CD8-positive, alpha-beta memory T cell (primary cell): ENCODE data around the gene CCR5AS.

Experiments used
- CTCF ChIA-PET: fragments of 350-600 bp; sonication (Branson Sonifier 250); formaldehyde crosslinking; loops from one replicate; lab custom pipeline; 2021; ENCODE audit warnings: antibody characterized with exemption; lab: Charles Lee
- POLR2A ChIA-PET: fragments of 350-600 bp; sonication (Branson Sonifier 250); formaldehyde crosslinking; loops from one replicate; lab custom pipeline; 2021; ENCODE audit warnings: antibody characterized with exemption; lab: Charles Lee
- DNase-seq, 5 donors: peaks; one replicate each; pipeline versions ENCODE4 v3.0.0 to v3.0.0-alpha.2; 2020 to 2022; ENCODE audit warnings: mixed read lengths in 1 of 5
- H3K27ac ChIP-seq: one replicate; pipeline ENCODE4 v1.7.0; 2013; ENCODE audit warnings: low read depth, mild to moderate bottlenecking, low read length, moderate library complexity
- H3K27me3 ChIP-seq: 2 replicates; pipeline ENCODE4 v1.7.0; 2013; ENCODE audit warnings: low read length, mild to moderate bottlenecking; ENCODE audit not compliant: insufficient read depth, poor library complexity, severe bottlenecking
- H3K36me3 ChIP-seq: 2 replicates; pipeline ENCODE4 v1.7.0; 2013; ENCODE audit warnings: mild to moderate bottlenecking, low read length, moderate library complexity; ENCODE audit not compliant: insufficient read depth
- H3K4me1 ChIP-seq: 2 replicates; pipeline ENCODE4 v1.7.0; 2013; ENCODE audit warnings: mild to moderate bottlenecking, low read length, moderate library complexity; ENCODE audit not compliant: insufficient read depth
- H3K4me3 ChIP-seq: 2 replicates; pipeline ENCODE4 v1.7.0; 2013; ENCODE audit warnings: mild to moderate bottlenecking, low read length
- H3K9me3 ChIP-seq: 2 replicates; pipeline ENCODE4 v1.7.0; 2013; ENCODE audit warnings: mild to moderate bottlenecking, low read length
- H3K27ac Mint-ChIP-seq, 8 donors: one replicate each; pipeline ENCODE4 v1.8.0; 2020 to 2021; ENCODE audit warnings: mixed read lengths in 8 of 8, mild to moderate bottlenecking in 6 of 8, inconsistent platforms in 3 of 8, moderate library complexity in 3 of 8
- H3K27me3 Mint-ChIP-seq, 2 donors: one replicate each; pipeline ENCODE4 v1.8.0; 2020 to 2021; ENCODE audit warnings: mixed read lengths in 2 of 2, mild to moderate bottlenecking in 1 of 2, moderate library complexity in 1 of 2
- H3K36me3 Mint-ChIP-seq, 3 donors: one replicate each; pipeline ENCODE4 v1.8.0; 2020 to 2021; ENCODE audit warnings: mixed read lengths in 3 of 3, inconsistent platforms in 1 of 3, mild to moderate bottlenecking in 1 of 3
- H3K4me1 Mint-ChIP-seq, 3 donors: one replicate each; pipeline ENCODE4 v1.8.0; 2020 to 2021; ENCODE audit warnings: mixed read lengths in 3 of 3, inconsistent platforms in 1 of 3, mild to moderate bottlenecking in 1 of 3
- H3K4me3 Mint-ChIP-seq, 7 donors: one replicate each; pipeline ENCODE4 v1.8.0; 2020 to 2021; ENCODE audit warnings: mixed read lengths in 7 of 7, mild to moderate bottlenecking in 6 of 7, moderate library complexity in 4 of 7, inconsistent platforms in 2 of 7
- H3K9me3 Mint-ChIP-seq, 5 donors: one replicate each; pipeline ENCODE4 v1.8.0; 2020 to 2022; ENCODE audit warnings: mixed read lengths in 5 of 5, mild to moderate bottlenecking in 3 of 5, moderate library complexity in 2 of 5, inconsistent platforms in 1 of 5

CCR5AS gene

GRCh38 chr3:46354984-46355383 is 51.9 kb downstream of the CCR5AS start:
- no peaks in the 10 kb centered on the region for H3K36me3 ChIP-seq
- peaks cover 6 to 14% (median 8%) of the 10 kb centered on the region in 3 donors for H3K36me3 Mint-ChIP-seq
- peak overlapping the region; percentile 29 for H3K4me3 ChIP-seq
- no peaks in the 10 kb centered on the region for H3K9me3 Mint-ChIP-seq
- no peaks in the 10 kb centered on the region for H3K27me3 ChIP-seq
- ChIA-PET CTCF (interaction anchor here (1.2 to 1.6 kb wide), 2 partner anchors 15 to 16 kb away, joined by 3 read pairs; partner anchors contain the start of gene CCR5), POLR2A (no interaction called here)
- peaks cover 47% of the 10 kb centered on the region for H3K4me1 ChIP-seq
- H3K27me3 Mint-ChIP-seq, result no peaks in the 10 kb centered on the region
- peak overlapping the region; percentile 59 to 92 (median 87) for H3K4me3 Mint-ChIP-seq
- H3K9me3 ChIP-seq, result no peaks in the 10 kb centered on the region
- no peak for DNase-seq
- peaks cover 75 to 98% (median 96%) of the 10 kb centered on the region in 3 donors for H3K4me1 Mint-ChIP-seq
- peak overlapping the region in 7 of 8 donors; percentile 23 to 97 (median 82) for H3K27ac Mint-ChIP-seq
- no peak overlapping the region for H3K27ac ChIP-seq

- Histone ChIP-seq H3K27me3 (no peaks in the 10 kb centered on the region), H3K4me3 (peak overlapping the region; percentile 29), H3K4me1 (peaks cover 47% of the 10 kb centered on the region), H3K36me3 (no peaks in the 10 kb centered on the region), H3K27ac (no peak overlapping the region), H3K9me3 (no peaks in the 10 kb centered on the region)
- no peaks in the 10 kb centered on the region for H3K9me3 Mint-ChIP-seq
- peak overlapping the region; percentile 41 to 97 (median 84) for H3K27ac Mint-ChIP-seq
- no peaks in the 10 kb centered on the region for H3K27me3 Mint-ChIP-seq
- ChIA-PET POLR2A (no interaction called here), CTCF (interaction anchor here (0.9 to 1.6 kb wide), 4 partner anchors 9 to 78 kb away, joined by 3 read pairs; partner anchors contain the start of gene CCR5)
- H3K4me3 Mint-ChIP-seq, result peak overlapping the region; percentile 59 to 92 (median 87)
- no peak for DNase-seq
- peaks cover 6 to 14% (median 8%) of the 10 kb centered on the region in 3 donors for H3K36me3 Mint-ChIP-seq
- peaks cover 75 to 98% (median 96%) of the 10 kb centered on the region in 3 donors for H3K4me1 Mint-ChIP-seq
These were observed 52.4 kb downstream of the CCR5AS start for GRCh38 chr3:46354478-46354877.

- Histone ChIP-seq H3K27me3 (no peaks in the 10 kb centered on the region), H3K9me3 (no peaks in the 10 kb centered on the region), H3K4me1 (peaks cover 49% of the 10 kb centered on the region), H3K36me3 (no peaks in the 10 kb centered on the region), H3K4me3 (peak within 1 kb of the TSS; percentile 29), H3K27ac (no peak within 1 kb of the TSS)
- Mint-ChIP-seq H3K4me1 (peaks cover 76 to 98% (median 96%) of the 10 kb centered on the region in 3 donors), H3K27me3 (no peaks in the 10 kb centered on the region), H3K4me3 (peak within 1 kb of the TSS; percentile 59 to 92 (median 87)), H3K9me3 (no peaks in the 10 kb centered on the region), H3K27ac (peak within 1 kb of the TSS; percentile 41 to 97 (median 84)), H3K36me3 (peaks cover 5 to 16% (median 8%) of the 10 kb centered on the region in 3 donors)
- DNase-seq, result no peak
- POLR2A ChIA-PET, result no interaction called here
- CTCF ChIA-PET, result interaction anchor here (0.6 to 1.6 kb wide), 5 partner anchors 10 to 78 kb away, joined by 3 read pairs; partner anchors contain the start of gene CCR5
These were observed 53.0 kb downstream of the CCR5AS start, which contains the start of gene CCR2 for GRCh38 chr3:46353647-46354410. CCR2 (plus strand) TSS chr3:46354111; CDS start chr3:46357528, 3,417 bp downstream.

GRCh38 chr3:46353090-46353489 is 53.8 kb downstream of the CCR5AS start:
- peaks cover 77 to 98% (median 96%) of the 10 kb centered on the region in 3 donors for H3K4me1 Mint-ChIP-seq
- H3K4me3 Mint-ChIP-seq, result peak overlapping the region; percentile 9 to 88 (median 78)
- Histone ChIP-seq H3K36me3 (no peaks in the 10 kb centered on the region), H3K9me3 (no peaks in the 10 kb centered on the region), H3K27ac (no peak overlapping the region), H3K4me3 (no peak overlapping the region), H3K4me1 (peaks cover 54% of the 10 kb centered on the region), H3K27me3 (no peaks in the 10 kb centered on the region)
- ChIA-PET CTCF (interaction anchor here (0.6 kb wide), 1 partner anchor 17 kb away, joined by 3 read pairs; no protein-coding TSS in a partner anchor), POLR2A (no interaction called here)
- peaks cover 0 to 2% (median 0%) of the 10 kb centered on the region in 5 donors for H3K9me3 Mint-ChIP-seq
- H3K27ac Mint-ChIP-seq, result peak overlapping the region in 7 of 8 donors; percentile 36 to 93 (median 71)
- no peak for DNase-seq
- H3K36me3 Mint-ChIP-seq, result peaks cover 3 to 20% (median 8%) of the 10 kb centered on the region in 3 donors
- H3K27me3 Mint-ChIP-seq, result no peaks in the 10 kb centered on the region

- no peak for DNase-seq
- Histone ChIP-seq H3K4me3 (no peak overlapping the region), H3K27ac (no peak overlapping the region), H3K27me3 (no peaks in the 10 kb centered on the region), H3K9me3 (no peaks in the 10 kb centered on the region), H3K36me3 (no peaks in the 10 kb centered on the region), H3K4me1 (peaks cover 59% of the 10 kb centered on the region)
- peaks cover 1 to 24% (median 5%) of the 10 kb centered on the region in 3 donors for H3K36me3 Mint-ChIP-seq
- POLR2A ChIA-PET, result interaction anchor here (0.5 kb wide), 1 partner anchor 238 kb away, joined by 3 read pairs; no protein-coding TSS in a partner anchor
- CTCF ChIA-PET, result interaction anchor here (1.4 to 1.5 kb wide), 2 partner anchors 10 to 26 kb away, joined by 3 to 4 read pairs; no protein-coding TSS in a partner anchor
- H3K4me1 Mint-ChIP-seq, result peaks cover 77 to 89% (median 89%) of the 10 kb centered on the region in 3 donors
- peaks cover 0 to 4% (median 3%) of the 10 kb centered on the region in 5 donors for H3K9me3 Mint-ChIP-seq
- peak overlapping the region in 4 of 7 donors; percentile 15 to 88 (median 24) for H3K4me3 Mint-ChIP-seq
- H3K27me3 Mint-ChIP-seq, result no peaks in the 10 kb centered on the region
- peak overlapping the region in 7 of 8 donors; percentile 53 to 93 (median 79) for H3K27ac Mint-ChIP-seq
These were observed 55.2 kb downstream of the CCR5AS start for GRCh38 chr3:46351646-46352045.

- H3K9me3 ChIP-seq, result no peaks in the 10 kb centered on the region
- peaks cover 0 to 23% (median 0%) of the 10 kb centered on the region in 3 donors for H3K36me3 Mint-ChIP-seq
- no peaks in the 10 kb centered on the region for H3K36me3 ChIP-seq
- peaks cover 68 to 78% (median 77%) of the 10 kb centered on the region in 3 donors for H3K4me1 Mint-ChIP-seq
- H3K4me1 ChIP-seq, result peaks cover 59% of the 10 kb centered on the region
- CTCF ChIA-PET, result interaction anchor here (1.8 to 3.2 kb wide), 2 partner anchors 18 to 74 kb away, joined by 7 to 13 read pairs; no protein-coding TSS in a partner anchor
- no peak for DNase-seq
- no peaks in the 10 kb centered on the region for H3K27me3 Mint-ChIP-seq
- no peak overlapping the region for H3K4me3 ChIP-seq
- POLR2A ChIA-PET, result no interaction called here
- peak overlapping the region; percentile 64 to 93 (median 84) for H3K27ac Mint-ChIP-seq
- no peaks in the 10 kb centered on the region for H3K27me3 ChIP-seq
- peaks cover 0 to 4% (median 3%) of the 10 kb centered on the region in 5 donors for H3K9me3 Mint-ChIP-seq
- H3K4me3 Mint-ChIP-seq, result peak overlapping the region in 6 of 7 donors; percentile 42 to 83 (median 68)
- no peak overlapping the region for H3K27ac ChIP-seq
These were observed 56.7 kb downstream of the CCR5AS start for GRCh38 chr3:46350262-46350565.

GRCh38 chr3:46349484-46350261 is 57.2 kb downstream of the CCR5AS start:
- H3K36me3 Mint-ChIP-seq, result peaks cover 0 to 20% (median 0%) of the 10 kb centered on the region in 3 donors
- ChIA-PET POLR2A (no interaction called here), CTCF (interaction anchor here (1.8 to 3.2 kb wide), 3 partner anchors 18 to 73 kb away, joined by 5 to 13 read pairs (median 7); no protein-coding TSS in a partner anchor)
- Histone ChIP-seq H3K4me3 (no peak overlapping the region), H3K36me3 (no peaks in the 10 kb centered on the region), H3K4me1 (peaks cover 59% of the 10 kb centered on the region), H3K27me3 (no peaks in the 10 kb centered on the region), H3K9me3 (no peaks in the 10 kb centered on the region), H3K27ac (no peak overlapping the region)
- no peaks in the 10 kb centered on the region for H3K27me3 Mint-ChIP-seq
- peak overlapping the region; percentile 25 to 83 (median 69) for H3K4me3 Mint-ChIP-seq
- peaks cover 0 to 4% (median 3%) of the 10 kb centered on the region in 5 donors for H3K9me3 Mint-ChIP-seq
- peak in 2 of 5 donors; percentile 31 to 35 for DNase-seq
- peaks cover 65 to 73% (median 72%) of the 10 kb centered on the region in 3 donors for H3K4me1 Mint-ChIP-seq
- H3K27ac Mint-ChIP-seq, result peak overlapping the region; percentile 64 to 93 (median 84)
